Parathyroid adenoma (tissue), 2 donors: ENCODE data around the gene WNT7A.

Experiments
- H2AFZ ChIP-seq: fragments of 300-600 bp; sonication (generic); one replicate; pipeline ENCODE4 v1.7.0; 2017; ENCODE audit warnings: antibody characterized with exemption, mild to moderate bottlenecking
- H3K27ac ChIP-seq: fragments of 300-600 bp; sonication (generic); one replicate; pipeline ENCODE4 v1.7.0; 2017
- H3K27me3 ChIP-seq: fragments of 300-600 bp; sonication (generic); one replicate; pipeline ENCODE4 v1.7.0; 2017; ENCODE audit warnings: low read length; ENCODE audit not compliant: control insufficient read depth, insufficient read depth
- H3K36me3 ChIP-seq: fragments of 300-600 bp; sonication (generic); one replicate; pipeline ENCODE4 v1.7.0; 2017; ENCODE audit warnings: low read length; ENCODE audit not compliant: control insufficient read depth, insufficient read depth
- H3K4me1 ChIP-seq: fragments of 300-600 bp; sonication (generic); one replicate; pipeline ENCODE4 v1.7.0; 2017; ENCODE audit warnings: control low read depth
- H3K4me2 ChIP-seq: fragments of 300-600 bp; sonication (generic); one replicate; pipeline ENCODE4 v1.7.0; 2017; ENCODE audit warnings: low read length
- H3K4me3 ChIP-seq: fragments of 300-600 bp; sonication (generic); one replicate; pipeline ENCODE4 v1.7.0; 2017; ENCODE audit warnings: low read depth, low read length
- H3K79me2 ChIP-seq: fragments of 300-600 bp; sonication (generic); one replicate; pipeline ENCODE4 v1.7.0; 2017; ENCODE audit warnings: control low read depth
- H3K9ac ChIP-seq: fragments of 300-600 bp; sonication (generic); one replicate; pipeline ENCODE4 v1.7.0; 2017; ENCODE audit warnings: mild to moderate bottlenecking
- H3K9me3 ChIP-seq: fragments of 300-600 bp; sonication (generic); one replicate; pipeline ENCODE4 v1.7.0; 2017; ENCODE audit warnings: low read length; ENCODE audit not compliant: control insufficient read depth
- TF ChIP-seq, protein P1 (sequence below): fragments of 300-600 bp; sonication (generic); IDR thresholded peaks from one replicate; pipeline ENCODE4 v1.7.0; 2017; ENCODE audit warnings: antibody characterized with exemption, mild to moderate bottlenecking
- donor health status: primary hyperparathyroidism.

Gene WNT7A

GRCh38 chr3:13894807-13895154, 14.9 kb upstream of the WNT7A start:
- no peak overlapping the region for H3K27ac ChIP-seq
- H2AFZ ChIP-seq: peak overlapping the region; percentile 89
- no peaks in the 10 kb centered on the region for H3K27me3 ChIP-seq
- no peaks in the 10 kb centered on the region for H3K9me3 ChIP-seq
- TF ChIP-seq, protein P1, sequence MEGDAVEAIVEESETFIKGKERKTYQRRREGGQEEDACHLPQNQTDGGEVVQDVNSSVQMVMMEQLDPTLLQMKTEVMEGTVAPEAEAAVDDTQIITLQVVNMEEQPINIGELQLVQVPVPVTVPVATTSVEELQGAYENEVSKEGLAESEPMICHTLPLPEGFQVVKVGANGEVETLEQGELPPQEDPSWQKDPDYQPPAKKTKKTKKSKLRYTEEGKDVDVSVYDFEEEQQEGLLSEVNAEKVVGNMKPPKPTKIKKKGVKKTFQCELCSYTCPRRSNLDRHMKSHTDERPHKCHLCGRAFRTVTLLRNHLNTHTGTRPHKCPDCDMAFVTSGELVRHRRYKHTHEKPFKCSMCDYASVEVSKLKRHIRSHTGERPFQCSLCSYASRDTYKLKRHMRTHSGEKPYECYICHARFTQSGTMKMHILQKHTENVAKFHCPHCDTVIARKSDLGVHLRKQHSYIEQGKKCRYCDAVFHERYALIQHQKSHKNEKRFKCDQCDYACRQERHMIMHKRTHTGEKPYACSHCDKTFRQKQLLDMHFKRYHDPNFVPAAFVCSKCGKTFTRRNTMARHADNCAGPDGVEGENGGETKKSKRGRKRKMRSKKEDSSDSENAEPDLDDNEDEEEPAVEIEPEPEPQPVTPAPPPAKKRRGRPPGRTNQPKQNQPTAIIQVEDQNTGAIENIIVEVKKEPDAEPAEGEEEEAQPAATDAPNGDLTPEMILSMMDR: no peak
- no peaks in the 10 kb centered on the region for H3K36me3 ChIP-seq
- peak overlapping the region; percentile 90 for H3K4me3 ChIP-seq
- peaks cover 2% of the 10 kb centered on the region for H3K4me1 ChIP-seq
- H3K9ac ChIP-seq: no peak overlapping the region
- H3K79me2 ChIP-seq: no peaks in the 10 kb centered on the region
- H3K4me2 ChIP-seq: peak overlapping the region; percentile 97

GRCh38 chr3:13894096-13894806, 14.4 kb upstream of the WNT7A start:
- H3K4me3 ChIP-seq: no peak overlapping the region
- no peaks in the 10 kb centered on the region for H3K9me3 ChIP-seq
- H2AFZ ChIP-seq: peak overlapping the region; percentile 89
- no peaks in the 10 kb centered on the region for H3K27me3 ChIP-seq
- no peak overlapping the region for H3K9ac ChIP-seq
- peaks cover 2% of the 10 kb centered on the region for H3K4me1 ChIP-seq
- TF ChIP-seq, protein P1: no peak
- no peaks in the 10 kb centered on the region for H3K79me2 ChIP-seq
- no peak overlapping the region for H3K27ac ChIP-seq
- H3K36me3 ChIP-seq: no peaks in the 10 kb centered on the region
- no peak overlapping the region for H3K4me2 ChIP-seq

- no peaks in the 10 kb centered on the region for H3K79me2 ChIP-seq
- peaks cover 2% of the 10 kb centered on the region for H3K4me1 ChIP-seq
- no peak overlapping the region for H3K9ac ChIP-seq
- TF ChIP-seq, protein P1: no peak
- H3K27ac ChIP-seq: no peak overlapping the region
- no peak overlapping the region for H3K4me3 ChIP-seq
- H3K4me2 ChIP-seq: no peak overlapping the region
- no peaks in the 10 kb centered on the region for H3K27me3 ChIP-seq
- H3K9me3 ChIP-seq: no peaks in the 10 kb centered on the region
- H3K36me3 ChIP-seq: no peaks in the 10 kb centered on the region
- peak overlapping the region; percentile 23 for H2AFZ ChIP-seq
These were observed 12.4 kb upstream of the WNT7A start for GRCh38 chr3:13892304-13892703.

- H3K9me3 ChIP-seq: no peaks in the 10 kb centered on the region
- no peak overlapping the region for H3K27ac ChIP-seq
- H2AFZ ChIP-seq: peak overlapping the region; percentile 23
- H3K4me1 ChIP-seq: peaks cover 2% of the 10 kb centered on the region
- H3K27me3 ChIP-seq: no peaks in the 10 kb centered on the region
- H3K4me3 ChIP-seq: no peak overlapping the region
- H3K9ac ChIP-seq: no peak overlapping the region
- no peaks in the 10 kb centered on the region for H3K79me2 ChIP-seq
- H3K4me2 ChIP-seq: no peak overlapping the region
- TF ChIP-seq, protein P1: no peak
- no peaks in the 10 kb centered on the region for H3K36me3 ChIP-seq
These were observed 11.7 kb upstream of the WNT7A start for GRCh38 chr3:13891492-13892073.

GRCh38 chr3:13891017-13891392, 11.1 kb upstream of the WNT7A start:
- no peak overlapping the region for H3K27ac ChIP-seq
- H3K4me2 ChIP-seq: no peak overlapping the region
- peaks cover 2% of the 10 kb centered on the region for H3K4me1 ChIP-seq
- no peaks in the 10 kb centered on the region for H3K27me3 ChIP-seq
- no peaks in the 10 kb centered on the region for H3K9me3 ChIP-seq
- TF ChIP-seq, protein P1: no peak
- H3K36me3 ChIP-seq: no peaks in the 10 kb centered on the region
- no peak overlapping the region for H3K4me3 ChIP-seq
- no peaks in the 10 kb centered on the region for H3K79me2 ChIP-seq
- no peak overlapping the region for H3K9ac ChIP-seq
- no peak overlapping the region for H2AFZ ChIP-seq
